NT2/D1 (cell line): ENCODE measurements around the gene ZSWIM6.

Experiments
- SUZ12 ChIP-seq: IDR thresholded peaks from 2 replicates; pipeline ENCODE4 v1.6.1; 2011; ENCODE audit not compliant: insufficient read length, insufficient read depth; ENCODE audit errors: extremely low read depth
- YY1 ChIP-seq: IDR thresholded peaks from 2 replicates; pipeline ENCODE4 v1.6.1; 2011; ENCODE audit not compliant: insufficient read length, insufficient read depth
- ZNF274 ChIP-seq: IDR thresholded peaks from 2 replicates; pipeline ENCODE4 v1.6.1; 2011; ENCODE audit warnings: mild to moderate bottlenecking, low read depth, low read length

DNA sequence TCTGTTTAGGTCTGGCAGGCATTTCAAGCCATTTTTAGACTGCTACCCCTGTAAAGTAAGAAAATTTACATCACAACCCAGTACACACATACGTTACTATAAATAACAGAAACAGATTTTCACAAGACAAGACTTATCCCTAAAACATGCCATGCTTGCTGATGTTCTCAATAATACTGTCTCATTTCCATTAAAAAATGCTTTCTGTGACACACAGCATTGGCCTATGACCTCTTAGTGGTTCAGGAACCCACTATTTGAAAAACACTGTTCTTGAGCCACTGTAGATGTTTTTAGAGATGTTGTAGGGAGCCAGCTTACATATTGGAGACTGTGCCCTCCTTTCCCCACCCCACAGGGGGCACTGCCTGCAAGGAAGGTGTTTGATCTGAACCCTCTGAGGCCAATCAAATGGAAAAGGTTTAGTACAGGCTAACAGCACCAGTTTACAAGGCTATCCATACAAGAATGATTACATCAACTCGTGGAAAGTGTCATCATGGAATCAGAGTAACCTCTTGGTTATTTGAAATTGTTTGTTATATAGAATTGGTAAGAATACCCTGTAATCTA lies 30.8 kb downstream of the ZSWIM6 start:
- TF ChIP-seq YY1 (no peak), SUZ12 (no peak), ZNF274 (no peak)
